Activated CD4-positive, alpha-beta T cell treated with anti-CD3 and anti-CD28 coated beads, Interleukin-2, amount 10 ng/mL, durations not matched to agents 24 days and 14 days (primary cell): ENCODE measurements around the gene HEPN1. TPM values are rescaled to one million over a fixed set of nuclear protein-coding genes. Genes with fewer than 3 reads are reported as not detected.

Experiments used
- DNase-seq: peaks from one replicate; pipeline ENCODE4 v3.0.0; 2022
- H3K27ac Mint-ChIP-seq: one replicate; pipeline ENCODE4 v1.8.0; 2022; ENCODE audit warnings: mild to moderate bottlenecking, mixed read lengths
- H3K27me3 Mint-ChIP-seq: one replicate; pipeline ENCODE4 v1.8.0; 2022; ENCODE audit warnings: mixed read lengths
- H3K36me3 Mint-ChIP-seq: one replicate; pipeline ENCODE4 v1.8.0; 2022; ENCODE audit warnings: low read depth, mild to moderate bottlenecking, mixed read lengths
- H3K4me1 Mint-ChIP-seq: one replicate; pipeline ENCODE4 v1.8.0; 2021; ENCODE audit warnings: mixed read lengths
- H3K4me3 Mint-ChIP-seq: one replicate; pipeline ENCODE4 v1.8.0; 2022; ENCODE audit warnings: mild to moderate bottlenecking, moderate library complexity, mixed read lengths
- H3K9me3 Mint-ChIP-seq: one replicate; pipeline ENCODE4 v1.8.0; 2021; ENCODE audit warnings: mixed read lengths
- intact Hi-C: fragments of 100-400 bp; cut with micrococcal nuclease; formaldehyde crosslinking; loops from one replicate; pipeline ENCODE4 v1.15.1; 2023
- total RNA-seq: library from RNA; stranded (reverse); gene quantifications from 2 replicates; pipeline ENCODE4 v1.2.3, GENCODE V29; 2022

Gene HEPN1
- total RNA-seq, 1 donor from 2014 or later, result not detected

DNA sequence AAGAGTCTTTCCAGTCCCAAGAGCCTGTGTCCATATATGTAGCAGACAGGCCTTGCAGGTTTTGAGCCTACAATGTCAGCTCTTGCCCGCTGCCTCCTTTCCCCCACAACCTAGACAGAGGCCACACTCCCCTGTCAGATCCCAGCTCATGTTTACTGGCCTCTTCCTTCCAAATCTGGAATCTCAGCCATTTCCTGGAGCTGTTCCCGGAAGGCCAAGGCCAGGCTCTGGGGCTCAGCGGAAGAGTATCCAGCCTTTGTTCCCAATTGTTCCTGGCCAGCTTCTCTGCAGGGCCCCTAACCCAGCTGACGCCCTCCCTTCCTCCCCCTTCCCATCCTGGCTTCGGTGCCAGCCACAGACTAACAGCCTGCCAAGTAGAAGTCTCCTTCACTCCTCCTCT is 20.3 kb upstream of the HEPN1 start:
- H3K36me3 Mint-ChIP-seq, result no peaks in the 10 kb centered on the region
- peaks cover 4% of the 10 kb centered on the region for H3K4me1 Mint-ChIP-seq
- H3K4me3 Mint-ChIP-seq, result no peak overlapping the region
- no peak for DNase-seq
- H3K9me3 Mint-ChIP-seq, result no peaks in the 10 kb centered on the region
- no peak overlapping the region for H3K27ac Mint-ChIP-seq
- peaks cover 30% of the 10 kb centered on the region for H3K27me3 Mint-ChIP-seq
- intact Hi-C loops, result no loop called here

DNA sequence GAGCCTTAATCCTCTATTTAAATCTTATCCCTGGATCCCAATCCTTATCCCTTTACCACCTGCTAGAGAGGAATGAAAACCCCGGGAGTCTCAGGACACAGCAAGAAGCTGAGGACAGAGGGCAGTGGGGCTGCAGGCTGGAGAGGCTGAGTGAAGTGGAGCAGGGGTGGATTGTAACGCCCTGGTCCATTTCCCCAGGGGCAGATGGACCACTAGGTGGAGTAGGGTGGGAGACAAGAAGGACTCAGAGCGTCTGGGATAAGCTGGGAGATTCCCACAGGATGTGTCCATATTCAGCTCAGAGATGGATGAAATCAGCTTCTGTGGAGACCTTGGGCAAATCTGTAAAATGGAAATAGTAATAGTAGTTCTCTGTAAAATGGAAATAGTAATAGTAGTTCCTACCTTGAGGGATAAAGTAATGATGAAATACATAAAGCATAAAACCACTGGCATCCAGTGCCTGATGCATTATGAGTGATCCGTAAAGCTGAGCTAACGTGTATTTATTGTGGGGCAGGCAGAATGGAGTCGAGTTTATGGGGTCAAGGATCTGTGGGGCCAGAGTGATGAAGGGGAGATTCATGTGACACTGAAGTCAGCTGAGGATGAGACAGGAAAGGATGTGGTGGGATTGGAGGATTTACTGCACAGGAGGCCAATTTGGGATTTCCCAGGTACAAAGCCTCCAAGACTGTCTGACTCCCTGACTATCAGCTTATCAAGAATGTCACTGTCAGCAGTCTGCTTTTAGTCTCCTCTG is 19.5 kb upstream of the HEPN1 start:
- intact Hi-C loops, result no loop called here
- Mint-ChIP-seq H3K4me1 (peaks cover 4% of the 10 kb centered on the region), H3K27ac (no peak overlapping the region), H3K27me3 (peaks cover 33% of the 10 kb centered on the region), H3K36me3 (no peaks in the 10 kb centered on the region), H3K4me3 (no peak overlapping the region), H3K9me3 (no peaks in the 10 kb centered on the region)
- no peak for DNase-seq

DNA sequence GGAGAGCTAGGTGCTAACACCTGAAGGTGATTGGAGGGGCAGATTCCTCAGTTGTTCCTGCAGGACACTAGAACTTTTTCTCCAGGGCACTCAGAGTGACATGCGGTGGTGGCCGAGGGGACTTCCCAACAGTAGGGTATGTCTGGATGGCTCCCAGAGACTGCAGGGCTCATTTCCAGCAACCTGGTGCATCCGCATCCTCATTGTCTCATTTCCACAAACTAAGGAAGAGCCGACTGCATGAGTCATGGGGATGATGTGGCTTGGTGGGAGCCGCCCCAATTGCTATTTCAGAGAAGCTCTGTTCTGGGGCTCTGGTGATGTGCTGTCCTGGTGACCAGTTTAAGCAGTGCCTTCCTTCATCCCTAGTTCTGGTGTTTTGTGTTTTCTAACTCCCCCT is 18.6 kb upstream of the HEPN1 start:
- Mint-ChIP-seq H3K4me1 (peaks cover 4% of the 10 kb centered on the region), H3K9me3 (no peaks in the 10 kb centered on the region), H3K36me3 (no peaks in the 10 kb centered on the region), H3K4me3 (no peak overlapping the region), H3K27ac (no peak overlapping the region), H3K27me3 (peaks cover 37% of the 10 kb centered on the region)
- DNase-seq, result no peak
- intact Hi-C loops, result no loop called here

DNA sequence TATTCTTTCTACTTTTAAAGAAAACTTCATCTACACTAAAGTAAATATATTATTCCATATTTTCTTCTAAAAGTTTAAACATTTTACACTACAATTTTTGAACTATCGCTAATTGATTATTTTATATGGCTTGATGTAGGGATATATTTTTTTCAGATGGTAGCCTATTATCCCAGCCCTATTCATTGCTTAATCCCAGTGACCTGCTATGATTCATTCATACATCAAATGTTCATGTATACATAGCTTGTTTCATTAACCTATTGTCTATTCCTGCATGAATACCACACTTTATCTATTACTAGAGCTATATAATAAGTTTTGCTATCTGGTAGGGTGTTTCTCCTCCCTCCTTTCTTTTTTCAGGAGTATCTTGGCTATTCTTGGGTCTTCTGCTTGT is 16.4 kb upstream of the HEPN1 start:
- Mint-ChIP-seq H3K27me3 (peaks cover 40% of the 10 kb centered on the region), H3K4me3 (no peak overlapping the region)

DNA sequence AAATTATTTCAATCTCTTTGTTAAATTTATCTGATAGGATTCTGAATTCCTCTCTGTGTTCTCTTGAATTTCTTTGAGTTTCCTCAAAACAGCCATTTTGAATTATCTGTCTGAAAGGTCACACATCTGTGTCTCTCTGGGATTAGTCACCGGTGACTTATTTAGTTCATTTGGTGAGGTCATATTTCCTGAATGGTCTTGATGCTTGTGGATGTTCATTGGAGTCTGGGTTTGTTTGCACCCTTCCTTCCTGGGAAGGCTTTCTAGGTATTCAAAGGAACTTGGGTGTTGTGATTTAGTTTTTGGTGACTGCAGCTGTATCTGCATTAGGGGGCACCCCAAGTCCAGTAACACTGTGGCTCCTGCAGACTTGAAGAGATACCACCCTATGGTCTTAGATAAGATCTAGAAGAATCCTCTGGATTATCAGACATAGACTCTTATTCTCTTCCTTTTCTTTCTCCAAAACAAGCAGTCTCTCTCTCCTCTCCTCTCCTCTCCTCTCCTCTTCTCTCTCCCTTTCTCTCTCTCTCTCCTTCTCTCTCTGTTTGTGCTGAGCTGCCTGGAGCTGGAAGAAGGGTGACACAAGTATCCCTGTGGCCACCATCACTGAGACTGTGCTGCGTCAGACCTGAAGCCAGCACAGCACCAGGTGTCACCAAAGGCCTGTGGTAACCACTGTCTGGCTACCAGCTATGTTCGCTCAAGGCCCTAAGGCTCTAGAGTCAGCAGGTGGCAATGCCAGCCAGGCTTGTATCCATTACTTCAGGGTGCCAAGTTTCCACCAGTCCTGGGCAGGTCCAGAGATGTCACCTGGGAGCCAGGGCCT is 3.3 kb upstream of the HEPN1 start:
- Mint-ChIP-seq H3K4me1 (peaks cover 4% of the 10 kb centered on the region), H3K36me3 (peaks cover 2% of the 10 kb centered on the region)

More for the DNA sequence above, 16.4 kb upstream of the HEPN1 start:
- intact Hi-C loops, result no loop called here
- H3K36me3 Mint-ChIP-seq, result no peaks in the 10 kb centered on the region
- no peaks in the 10 kb centered on the region for H3K9me3 Mint-ChIP-seq
- DNase-seq, result no peak
- H3K4me1 Mint-ChIP-seq, result peaks cover under 1% of the 10 kb centered on the region
- H3K27ac Mint-ChIP-seq, result no peak overlapping the region

DNA sequence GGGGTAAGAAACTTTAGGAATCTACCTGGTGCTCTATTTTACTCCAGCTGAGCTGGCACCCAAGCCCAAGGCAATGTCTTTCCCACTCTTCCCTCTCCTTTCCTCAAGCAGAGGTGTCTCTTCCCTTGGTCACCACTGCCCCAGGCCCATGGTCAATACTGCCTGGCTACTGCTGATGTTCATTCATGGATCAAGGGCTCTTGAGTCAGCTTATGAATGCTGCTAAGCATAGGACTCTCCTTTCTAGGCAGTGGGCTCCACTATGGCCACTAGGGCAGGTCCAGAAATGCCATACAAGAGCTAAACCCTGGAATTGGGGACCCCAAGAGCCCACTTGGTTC is 2.7 kb upstream of the HEPN1 start:
- DNase-seq, result no peak
- H3K27me3 Mint-ChIP-seq, result peaks cover 15% of the 10 kb centered on the region
- H3K27ac Mint-ChIP-seq, result no peak overlapping the region
- no peak overlapping the region for H3K4me3 Mint-ChIP-seq
- H3K36me3 Mint-ChIP-seq, result peaks cover 2% of the 10 kb centered on the region
- intact Hi-C loops, result no loop called here
- peaks cover 4% of the 10 kb centered on the region for H3K4me1 Mint-ChIP-seq
- H3K9me3 Mint-ChIP-seq, result peaks cover 10% of the 10 kb centered on the region

More for the DNA sequence above, 3.3 kb upstream of the HEPN1 start:
- no peak for DNase-seq
- no peak overlapping the region for H3K4me3 Mint-ChIP-seq
- H3K27me3 Mint-ChIP-seq, result peaks cover 15% of the 10 kb centered on the region
- intact Hi-C loops, result no loop called here
- H3K27ac Mint-ChIP-seq, result no peak overlapping the region
- peaks cover 10% of the 10 kb centered on the region for H3K9me3 Mint-ChIP-seq

- peaks cover 5% of the 10 kb centered on the region for H3K9me3 Mint-ChIP-seq
- H3K27me3 Mint-ChIP-seq, result peaks cover 17% of the 10 kb centered on the region
- no peak overlapping the region for H3K27ac Mint-ChIP-seq
- intact Hi-C loops, result no loop called here
- H3K4me1 Mint-ChIP-seq, result peaks cover 4% of the 10 kb centered on the region
- DNase-seq, result no peak
- no peak overlapping the region for H3K4me3 Mint-ChIP-seq
- peaks cover 2% of the 10 kb centered on the region for H3K36me3 Mint-ChIP-seq
These were observed 1.9 kb upstream of the HEPN1 start for GRCh38 chr11:124917115-124917637.

- peaks cover 11% of the 10 kb centered on the region for H3K4me1 Mint-ChIP-seq
- intact Hi-C loops, result loop anchor here (2.0 kb wide), 1 partner anchor 35 kb away; the partner anchor contains the start of gene CCDC15
- no peak for DNase-seq
- peaks cover 2% of the 10 kb centered on the region for H3K36me3 Mint-ChIP-seq
- H3K4me3 Mint-ChIP-seq, result no peak overlapping the region
- peaks cover 14% of the 10 kb centered on the region for H3K27me3 Mint-ChIP-seq
- no peak overlapping the region for H3K27ac Mint-ChIP-seq
- H3K9me3 Mint-ChIP-seq, result no peaks in the 10 kb centered on the region
These were observed 848 bp downstream of the HEPN1 start for GRCh38 chr11:124919898-124920297.

DNA sequence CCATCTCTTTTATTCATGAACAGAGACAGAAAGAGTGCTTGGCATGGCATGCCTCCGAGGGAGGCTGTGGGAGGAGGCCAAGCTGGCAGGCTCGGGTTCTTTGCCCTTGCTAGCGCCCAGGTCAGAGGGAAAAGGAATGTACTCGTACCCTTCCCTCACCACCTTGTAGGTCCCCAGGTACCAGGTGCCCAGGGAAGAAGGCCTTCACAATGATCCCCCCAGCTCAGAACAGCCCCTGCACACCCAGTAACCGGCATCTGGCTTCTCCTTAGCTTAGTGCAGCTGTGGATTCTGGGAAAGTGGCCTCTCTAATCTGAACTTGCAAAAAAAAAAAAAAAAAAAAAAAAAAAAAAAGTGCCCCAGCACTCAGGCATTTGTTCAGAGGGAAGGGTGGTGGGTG is 1.3 kb downstream of the HEPN1 start:
- Mint-ChIP-seq H3K4me1 (peaks cover 11% of the 10 kb centered on the region), H3K4me3 (peak overlapping the region; percentile 67), H3K9me3 (no peaks in the 10 kb centered on the region), H3K36me3 (peaks cover 2% of the 10 kb centered on the region), H3K27me3 (peaks cover 14% of the 10 kb centered on the region), H3K27ac (no peak overlapping the region)
- intact Hi-C loops, result loop anchor here (2.0 kb wide), 1 partner anchor 34 kb away; the partner anchor contains the start of gene CCDC15
- DNase-seq, result no peak

DNA sequence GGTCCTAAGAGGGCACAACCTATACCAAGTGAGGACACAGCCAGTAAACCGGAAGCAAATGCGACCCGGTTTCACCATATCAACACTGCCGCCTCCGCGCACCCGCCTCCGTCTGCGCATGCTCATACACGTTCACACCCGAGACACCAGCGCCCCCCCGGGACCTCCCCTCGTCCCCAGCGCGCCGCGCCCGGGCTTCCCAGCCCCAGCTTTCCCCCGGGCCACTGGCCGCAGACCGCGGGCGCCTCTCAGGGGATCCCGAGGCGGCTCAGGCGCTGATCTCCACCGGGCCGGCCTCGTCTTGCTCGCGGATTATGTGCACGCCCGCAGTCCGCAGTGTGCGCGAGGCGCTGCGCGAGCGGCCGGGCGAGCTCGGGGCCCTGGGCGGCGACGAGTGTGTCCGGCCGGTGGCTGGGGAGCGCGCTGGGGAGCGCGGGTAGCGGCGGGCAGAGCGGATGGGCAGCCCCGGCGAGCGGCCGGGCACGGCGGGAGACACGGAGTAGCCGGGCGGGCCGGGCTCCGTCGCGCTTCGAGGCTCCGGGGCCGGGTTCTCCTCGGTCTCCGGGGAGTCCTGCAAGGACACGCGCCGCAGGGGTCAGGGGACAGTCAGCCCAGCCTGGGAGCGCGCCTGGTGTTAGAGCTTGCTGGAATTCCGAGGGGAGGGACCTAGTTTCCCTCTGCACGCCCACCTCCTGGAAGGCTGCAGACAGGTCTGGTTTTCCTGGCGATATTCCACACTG is 2.0 kb downstream of the HEPN1 start:
- Mint-ChIP-seq H3K27ac (no peak overlapping the region), H3K36me3 (peaks cover 2% of the 10 kb centered on the region), H3K4me3 (peak overlapping the region; percentile 67), H3K4me1 (peaks cover 11% of the 10 kb centered on the region), H3K9me3 (no peaks in the 10 kb centered on the region), H3K27me3 (peaks cover 14% of the 10 kb centered on the region)
- DNase-seq, result peak; percentile 90
- intact Hi-C loops, result loop anchor here (2.0 kb wide), 1 partner anchor 34 kb away; the partner anchor contains the start of gene CCDC15

GRCh38 chr11:124922831-124923230 is 3.8 kb downstream of the HEPN1 start:
- intact Hi-C loops, result no loop called here
- H3K27ac Mint-ChIP-seq, result no peak overlapping the region
- peaks cover 2% of the 10 kb centered on the region for H3K36me3 Mint-ChIP-seq
- peaks cover 14% of the 10 kb centered on the region for H3K27me3 Mint-ChIP-seq
- H3K4me1 Mint-ChIP-seq, result peaks cover 11% of the 10 kb centered on the region
- DNase-seq, result no peak
- no peaks in the 10 kb centered on the region for H3K9me3 Mint-ChIP-seq
- H3K4me3 Mint-ChIP-seq, result no peak overlapping the region

DNA sequence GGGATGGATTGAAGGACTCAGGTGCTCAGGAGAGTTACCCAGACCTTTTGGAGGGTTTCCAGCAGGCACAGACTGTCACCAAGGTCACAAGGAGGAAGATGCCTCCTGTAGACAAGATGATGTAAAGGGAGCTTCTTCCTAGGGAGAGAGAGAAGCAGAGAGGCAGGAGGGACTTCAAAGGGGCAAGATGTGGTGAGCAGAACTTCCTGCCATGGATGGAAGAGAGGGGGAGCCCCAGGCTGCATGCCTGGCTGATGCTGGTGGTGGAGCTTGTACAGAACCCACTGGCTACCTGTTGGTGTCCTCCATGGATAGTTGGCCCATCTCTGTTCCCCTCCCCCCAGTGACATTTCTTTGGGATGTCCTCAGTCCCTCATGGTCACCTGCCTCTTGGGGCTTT is 4.2 kb downstream of the HEPN1 start:
- Mint-ChIP-seq H3K27me3 (peaks cover 12% of the 10 kb centered on the region), H3K9me3 (no peaks in the 10 kb centered on the region), H3K4me3 (no peak overlapping the region), H3K36me3 (peaks cover 2% of the 10 kb centered on the region), H3K27ac (no peak overlapping the region), H3K4me1 (peaks cover 11% of the 10 kb centered on the region)
- intact Hi-C loops, result no loop called here
- peak; percentile 64 for DNase-seq

DNA sequence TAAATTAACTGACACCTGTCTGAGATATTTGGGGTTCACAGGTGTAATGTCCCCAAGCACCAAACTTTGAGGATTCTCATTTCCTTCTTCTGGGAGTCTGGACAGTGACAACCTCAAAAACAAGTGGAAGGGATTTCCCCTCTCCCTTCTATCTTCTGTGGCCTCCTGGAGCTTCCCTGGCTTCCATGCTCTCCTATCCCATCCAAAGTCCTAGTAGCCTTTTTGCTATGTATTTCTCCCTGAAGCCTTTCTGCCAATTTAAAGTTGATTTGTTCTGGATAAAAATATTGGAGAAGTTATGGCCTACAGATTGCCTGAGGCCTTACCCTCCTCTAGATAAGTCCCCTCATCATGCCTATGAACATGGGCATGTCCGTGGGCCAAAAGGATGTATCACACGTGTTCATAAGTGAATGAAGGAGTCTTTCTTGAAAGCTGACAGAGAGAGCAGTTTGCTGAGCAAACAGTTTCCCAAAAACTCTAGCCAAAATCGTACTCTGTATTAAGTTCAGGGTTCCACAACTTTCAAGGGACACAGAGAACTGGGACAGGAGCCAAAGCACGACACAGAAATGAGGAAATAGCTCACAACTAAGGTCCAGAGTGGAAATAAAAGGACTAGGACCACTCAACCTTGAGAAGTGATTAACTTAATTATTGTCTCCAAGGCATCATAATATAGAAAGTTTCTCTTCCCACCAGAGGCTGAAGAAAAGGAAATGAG is 10.1 kb downstream of the HEPN1 start:
- no peak overlapping the region for H3K27ac Mint-ChIP-seq
- H3K9me3 Mint-ChIP-seq, result no peaks in the 10 kb centered on the region
- intact Hi-C loops, result no loop called here
- H3K36me3 Mint-ChIP-seq, result no peaks in the 10 kb centered on the region
- H3K4me3 Mint-ChIP-seq, result no peak overlapping the region
- no peaks in the 10 kb centered on the region for H3K27me3 Mint-ChIP-seq
- DNase-seq, result no peak
- peaks cover 5% of the 10 kb centered on the region for H3K4me1 Mint-ChIP-seq
